ENCODE data around the gene CPB2.

DNA sequence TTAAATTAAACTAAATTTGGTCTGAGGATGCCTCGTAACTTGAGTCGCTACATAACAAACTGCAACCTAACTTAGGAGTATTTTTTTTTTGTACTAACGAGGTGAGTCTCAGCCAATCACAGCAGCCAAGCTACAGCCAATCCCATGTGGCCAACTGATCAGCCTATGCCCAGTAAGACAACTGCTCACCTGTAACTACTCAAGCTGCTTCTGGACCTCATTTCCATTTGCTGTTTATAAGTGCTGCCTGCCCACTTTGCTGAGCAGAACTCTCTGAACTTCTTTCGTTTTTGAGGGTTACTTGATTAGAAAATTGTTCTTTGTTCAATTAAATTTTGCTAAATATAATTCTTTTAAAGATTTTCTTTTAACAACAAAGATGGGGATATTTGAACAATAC is 3.8 kb downstream of the CPB2 start:
- TF ChIP-seq, protein P1, sequence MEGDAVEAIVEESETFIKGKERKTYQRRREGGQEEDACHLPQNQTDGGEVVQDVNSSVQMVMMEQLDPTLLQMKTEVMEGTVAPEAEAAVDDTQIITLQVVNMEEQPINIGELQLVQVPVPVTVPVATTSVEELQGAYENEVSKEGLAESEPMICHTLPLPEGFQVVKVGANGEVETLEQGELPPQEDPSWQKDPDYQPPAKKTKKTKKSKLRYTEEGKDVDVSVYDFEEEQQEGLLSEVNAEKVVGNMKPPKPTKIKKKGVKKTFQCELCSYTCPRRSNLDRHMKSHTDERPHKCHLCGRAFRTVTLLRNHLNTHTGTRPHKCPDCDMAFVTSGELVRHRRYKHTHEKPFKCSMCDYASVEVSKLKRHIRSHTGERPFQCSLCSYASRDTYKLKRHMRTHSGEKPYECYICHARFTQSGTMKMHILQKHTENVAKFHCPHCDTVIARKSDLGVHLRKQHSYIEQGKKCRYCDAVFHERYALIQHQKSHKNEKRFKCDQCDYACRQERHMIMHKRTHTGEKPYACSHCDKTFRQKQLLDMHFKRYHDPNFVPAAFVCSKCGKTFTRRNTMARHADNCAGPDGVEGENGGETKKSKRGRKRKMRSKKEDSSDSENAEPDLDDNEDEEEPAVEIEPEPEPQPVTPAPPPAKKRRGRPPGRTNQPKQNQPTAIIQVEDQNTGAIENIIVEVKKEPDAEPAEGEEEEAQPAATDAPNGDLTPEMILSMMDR (IDR thresholded peaks at IDR 0.05; ENCODE audit: low read length): no peak
- TF ChIP-seq EZH2 (IDR thresholded peaks at IDR 0.05; ENCODE audit: borderline replicate concordance, low read length): no peak

Data from OCI-LY1 (cell line).